CD4-positive, alpha-beta memory T cell (primary cell): ENCODE measurements around the gene HMGN3. TPM values are rescaled to one million over a fixed set of nuclear protein-coding genes. Genes with fewer than 3 reads are reported as not detected.
"Not testable (repeated sequence)": the region's sequence is repeated elsewhere in the genome, so short reads cannot be mapped to it uniquely, and the experiment has no call there.

Experiments
- CTCF ChIA-PET: fragments of 350-600 bp; sonication (Branson Sonifier 250); formaldehyde crosslinking; loops from one replicate; lab custom pipeline; 2021; ENCODE audit warnings: inconsistent platforms; ENCODE audit not compliant: partially characterized antibody; lab: Charles Lee
- POLR2A ChIA-PET: fragments of 350-600 bp; sonication (Branson Sonifier 250); formaldehyde crosslinking; loops from one replicate; lab custom pipeline; 2021; ENCODE audit not compliant: partially characterized antibody; lab: Charles Lee
- DNase-seq, 5 donors: peaks; one replicate each; pipeline versions ENCODE4 v3.0.0 to v3.0.0-alpha.2; 2020 to 2022; ENCODE audit warnings: mixed read lengths in 1 of 5
- H3K27ac ChIP-seq: one replicate; pipeline ENCODE4 v1.7.0; 2013; ENCODE audit warnings: low read depth, low read length
- H3K27me3 ChIP-seq: 2 replicates; pipeline ENCODE4 v1.7.0; 2013; ENCODE audit warnings: mild to moderate bottlenecking, low read length, moderate library complexity; ENCODE audit not compliant: insufficient read depth
- H3K36me3 ChIP-seq: 2 replicates; pipeline ENCODE4 v1.7.0; 2013; ENCODE audit warnings: mild to moderate bottlenecking, low read length, moderate library complexity; ENCODE audit not compliant: insufficient read depth
- H3K4me1 ChIP-seq: 2 replicates; pipeline ENCODE4 v1.7.0; 2013; ENCODE audit warnings: mild to moderate bottlenecking, low read length, moderate library complexity; ENCODE audit not compliant: insufficient read depth
- H3K4me3 ChIP-seq, 2 donors: one replicate each; pipeline ENCODE4 v1.7.0; 2013; ENCODE audit warnings: low read length in 2 of 2, mild to moderate bottlenecking in 1 of 2
- H3K9me3 ChIP-seq, 2 donors: one replicate each; pipeline ENCODE4 v1.7.0; 2013; ENCODE audit warnings: low read length in 2 of 2, control low read depth in 1 of 2; ENCODE audit not compliant: control insufficient read depth in 1 of 2
- H3K27ac Mint-ChIP-seq, 7 donors: one replicate each; pipeline ENCODE4 v1.8.0; 2020 to 2021; ENCODE audit warnings: mixed read lengths in 7 of 7, mild to moderate bottlenecking in 6 of 7, inconsistent platforms in 3 of 7, moderate library complexity in 3 of 7
- H3K27me3 Mint-ChIP-seq, 2 donors: one replicate each; pipeline ENCODE4 v1.8.0; 2020 to 2021; ENCODE audit warnings: mixed read lengths in 2 of 2
- H3K36me3 Mint-ChIP-seq, 2 donors: one replicate each; pipeline ENCODE4 v1.8.0; 2020 to 2021; ENCODE audit warnings: mixed read lengths in 2 of 2, inconsistent platforms in 1 of 2, mild to moderate bottlenecking in 1 of 2
- H3K4me1 Mint-ChIP-seq, 4 donors: one replicate each; pipeline ENCODE4 v1.8.0; 2020 to 2021; ENCODE audit warnings: mixed read lengths in 4 of 4, mild to moderate bottlenecking in 1 of 4
- H3K4me3 Mint-ChIP-seq, 8 donors: one replicate each; pipeline ENCODE4 v1.8.0; 2020 to 2021; ENCODE audit warnings: mixed read lengths in 8 of 8, mild to moderate bottlenecking in 7 of 8, moderate library complexity in 6 of 8, inconsistent platforms in 3 of 8
- H3K9me3 Mint-ChIP-seq, 8 donors: one replicate each; pipeline ENCODE4 v1.8.0; 2020 to 2021; ENCODE audit warnings: mixed read lengths in 8 of 8, mild to moderate bottlenecking in 5 of 8, inconsistent platforms in 3 of 8, moderate library complexity in 1 of 8
- intact Hi-C: fragments of 100-400 bp; cut with micrococcal nuclease; formaldehyde crosslinking; loops from one replicate; pipeline ENCODE4 v1.15.1; 2023
- polyA plus RNA-seq, 2 donors: library from polyadenylated mRNA; unstranded; fragments of 300-500 nt; fragmentation: Illumina TruSeq; gene quantifications; one replicate each; pipeline ENCODE4 v1.2.3, GENCODE V29; 2021
- total RNA-seq, 2 experiments: library from RNA; stranded (reverse); gene quantifications; one replicate each; pipeline ENCODE4 v1.2.3, GENCODE V29; 2021

Gene HMGN3
- total and polyA plus RNA-seq, 4 experiments from 2014 or later = 39.4 to 85.6 (median 57.8) TPM

DNA sequence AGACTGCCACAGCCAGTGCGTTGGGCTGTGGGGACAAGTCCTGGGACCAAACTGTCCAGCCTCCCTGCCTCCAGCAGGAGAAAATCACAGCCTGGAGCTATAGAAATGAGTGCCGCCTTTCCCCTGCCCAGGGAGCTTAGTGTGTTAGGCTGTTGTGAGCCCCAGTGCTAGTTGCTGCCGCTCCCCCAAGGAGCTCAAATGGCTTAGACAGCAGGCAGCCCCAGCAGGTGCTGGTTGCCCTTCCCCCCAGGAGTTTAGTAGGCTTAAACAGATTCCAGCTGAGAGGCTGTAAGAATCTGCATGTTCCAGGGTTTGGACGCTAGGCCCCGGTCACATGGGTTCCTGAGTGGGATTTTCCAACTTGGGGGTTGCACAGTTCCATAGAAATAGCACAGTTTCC, 27.2 kb upstream of the HMGN3 start:
- Histone ChIP-seq H3K4me3 (no peak overlapping the region), H3K9me3 (no peaks in the 10 kb centered on the region), H3K27me3 (no peaks in the 10 kb centered on the region), H3K36me3 (no peaks in the 10 kb centered on the region), H3K4me1 (no peaks in the 10 kb centered on the region), H3K27ac (no peak overlapping the region)
- H3K4me3 Mint-ChIP-seq = no peak overlapping the region
- no peaks in the 10 kb centered on the region for H3K4me1 Mint-ChIP-seq
- intact Hi-C loops = no loop called here
- ChIA-PET POLR2A (interaction anchor here (0.5 kb wide), 1 partner anchor 45 kb away, joined by 3 read pairs; no protein-coding TSS in a partner anchor), CTCF (interaction anchor here (1.7 kb wide), 1 partner anchor 9 kb away, joined by 3 read pairs; no protein-coding TSS in a partner anchor)
- peaks cover 2 to 3% of the 10 kb centered on the region in 2 donors for H3K36me3 Mint-ChIP-seq
- peaks cover 0 to 26% (median 18%) of the 10 kb centered on the region in 8 donors for H3K9me3 Mint-ChIP-seq
- H3K27me3 Mint-ChIP-seq = peaks cover 10 to 16% of the 10 kb centered on the region in 2 donors
- no peak for DNase-seq
- H3K27ac Mint-ChIP-seq = no peak overlapping the region

DNA sequence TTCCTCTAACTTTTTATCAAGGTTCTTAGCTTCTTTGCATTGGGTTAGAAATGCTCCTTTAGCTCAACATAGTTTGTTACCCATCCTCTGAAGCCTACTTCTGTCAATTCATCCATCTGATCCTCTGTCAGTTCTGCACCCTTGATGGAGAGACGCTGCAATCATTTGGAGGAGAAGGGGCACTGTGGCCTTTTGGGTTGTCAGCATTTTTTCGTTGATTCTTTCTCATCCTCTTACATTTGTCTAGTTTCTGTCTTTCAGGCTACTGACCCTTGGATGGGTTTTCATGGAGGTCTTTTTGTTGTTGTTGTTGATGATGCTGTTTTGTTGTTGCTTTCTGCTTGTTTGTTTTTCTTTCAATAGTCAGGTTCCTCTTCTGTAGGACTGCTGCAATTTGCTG, 26.3 kb upstream of the HMGN3 start:
- Mint-ChIP-seq H3K27me3 (peaks cover 10 to 13% of the 10 kb centered on the region in 2 donors), H3K4me3 (no peak overlapping the region), H3K36me3 (peaks cover 2 to 3% of the 10 kb centered on the region in 2 donors), H3K27ac (no peak overlapping the region), H3K9me3 (peaks cover 0 to 34% (median 22%) of the 10 kb centered on the region in 8 donors), H3K4me1 (no peaks in the 10 kb centered on the region)
- Histone ChIP-seq H3K4me1 (no peaks in the 10 kb centered on the region), H3K4me3 (no peak overlapping the region), H3K27ac (no peak overlapping the region), H3K36me3 (no peaks in the 10 kb centered on the region), H3K9me3 (no peaks in the 10 kb centered on the region), H3K27me3 (no peaks in the 10 kb centered on the region)
- intact Hi-C loops = no loop called here
- POLR2A ChIA-PET = no interaction called here
- CTCF ChIA-PET = no interaction called here
- DNase-seq = no peak

DNA sequence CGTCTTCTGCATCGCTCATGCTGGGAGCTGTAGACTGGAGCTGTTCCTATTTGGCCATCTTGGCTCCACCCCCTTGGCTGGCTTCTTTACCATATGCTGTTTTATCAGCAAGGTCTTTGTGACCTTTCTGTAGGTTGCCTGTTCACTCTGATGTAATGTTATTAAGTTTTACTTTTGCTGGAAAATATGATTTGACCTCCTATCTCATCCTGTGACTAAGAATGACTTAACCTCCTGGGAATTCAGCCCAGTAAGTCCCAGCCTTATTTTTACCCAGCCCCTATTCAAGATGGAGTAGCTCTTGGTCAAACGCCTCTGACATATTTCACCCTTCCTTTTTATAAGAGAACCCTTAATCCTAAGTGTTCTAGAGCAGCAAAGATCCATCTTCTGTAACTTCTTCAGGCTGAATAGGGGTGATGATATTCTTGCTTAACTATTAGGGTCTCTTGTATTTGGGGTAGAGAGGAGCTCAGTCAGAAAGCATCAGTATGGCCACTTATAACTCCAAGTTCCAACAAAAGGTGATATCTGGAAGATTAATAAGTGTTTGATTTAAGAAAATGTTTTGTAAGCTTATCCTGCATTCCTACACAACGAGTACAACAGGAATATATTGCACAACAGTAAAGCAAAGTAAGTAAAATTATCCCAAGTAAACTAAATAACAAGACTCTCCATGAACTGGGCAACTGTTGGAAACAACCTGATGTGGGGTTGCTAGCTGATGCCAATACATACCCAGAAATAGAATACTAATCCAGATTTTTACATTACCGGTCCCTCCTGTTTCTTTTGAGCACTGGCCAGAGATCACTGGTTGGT, 23.1 kb upstream of the HMGN3 start:
- no peaks in the 10 kb centered on the region for H3K9me3 ChIP-seq
- no peaks in the 10 kb centered on the region for H3K4me1 ChIP-seq
- Mint-ChIP-seq H3K9me3 (peaks cover 0 to 37% (median 26%) of the 10 kb centered on the region in 8 donors), H3K4me3 (no peak overlapping the region), H3K27ac (no peak overlapping the region), H3K27me3 (peaks cover 6 to 8% of the 10 kb centered on the region in 2 donors), H3K4me1 (no peaks in the 10 kb centered on the region), H3K36me3 (peaks cover 2 to 3% of the 10 kb centered on the region in 2 donors)
- no peak for DNase-seq
- ChIA-PET POLR2A (no interaction called here), CTCF (no interaction called here)
- no peak overlapping the region for H3K27ac ChIP-seq
- no peak overlapping the region for H3K4me3 ChIP-seq
- no peaks in the 10 kb centered on the region for H3K27me3 ChIP-seq
- intact Hi-C loops = no loop called here
- no peaks in the 10 kb centered on the region for H3K36me3 ChIP-seq

DNA sequence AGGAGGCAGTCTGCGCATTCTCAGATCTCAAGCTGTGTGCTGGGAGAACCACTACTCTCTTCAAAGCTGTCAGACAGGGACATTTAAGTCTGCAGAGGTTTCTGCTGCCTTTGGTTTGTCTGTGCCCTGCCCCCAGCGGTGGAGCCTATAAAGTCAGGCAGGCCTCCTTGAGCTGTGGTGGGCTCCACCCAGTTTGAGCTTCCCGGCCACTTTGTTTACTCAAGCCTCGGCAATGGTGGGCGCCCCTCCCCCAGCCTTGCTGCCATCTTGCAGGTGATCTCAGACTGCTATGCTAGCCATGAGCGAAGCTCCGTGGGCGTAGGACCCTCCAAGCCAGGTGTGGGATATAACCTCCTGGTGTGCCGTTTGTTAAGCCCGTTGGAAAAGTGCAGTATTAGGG, 22.3 kb upstream of the HMGN3 start:
- H3K4me3 Mint-ChIP-seq, intact Hi-C loops, H3K36me3 Mint-ChIP-seq, H3K9me3 ChIP-seq, H3K4me1 ChIP-seq, H3K36me3 ChIP-seq, H3K4me3 ChIP-seq, H3K27ac ChIP-seq, POLR2A ChIA-PET, DNase-seq, H3K27me3 ChIP-seq, CTCF ChIA-PET, H3K27ac Mint-ChIP-seq, H3K4me1 Mint-ChIP-seq, H3K27me3 Mint-ChIP-seq: not testable (repeated sequence)
- H3K9me3 Mint-ChIP-seq = peaks cover 0 to 37% (median 23%) of the 10 kb centered on the region in 8 donors

DNA sequence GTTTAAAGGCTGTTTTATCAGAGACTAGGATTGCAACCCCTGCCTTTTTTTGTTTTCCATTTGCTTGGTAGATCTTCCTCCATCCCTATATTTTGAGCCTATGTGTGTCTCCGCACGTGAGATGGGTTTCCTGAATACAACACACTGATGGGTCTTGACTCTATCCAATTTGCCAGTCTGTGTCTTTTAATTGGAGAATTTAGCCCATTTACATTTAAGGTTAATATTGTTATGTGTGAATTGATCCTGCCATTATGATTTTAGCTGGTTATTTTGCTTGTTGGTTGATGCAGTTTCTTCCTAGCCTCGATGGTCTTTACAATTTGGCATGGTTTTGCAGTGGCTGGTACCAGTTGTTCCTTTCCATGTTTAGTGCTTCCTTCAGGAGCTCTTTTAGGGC, 20.6 kb upstream of the HMGN3 start:
- intact Hi-C loops, H3K27ac Mint-ChIP-seq, H3K36me3 Mint-ChIP-seq, POLR2A ChIA-PET, DNase-seq, H3K9me3 ChIP-seq, H3K27me3 ChIP-seq, H3K4me1 ChIP-seq, H3K27ac ChIP-seq, H3K36me3 ChIP-seq, CTCF ChIA-PET, H3K4me1 Mint-ChIP-seq, H3K4me3 ChIP-seq, H3K27me3 Mint-ChIP-seq, H3K4me3 Mint-ChIP-seq: not testable (repeated sequence)
- H3K9me3 Mint-ChIP-seq = peaks cover 0 to 27% (median 16%) of the 10 kb centered on the region in 8 donors

DNA sequence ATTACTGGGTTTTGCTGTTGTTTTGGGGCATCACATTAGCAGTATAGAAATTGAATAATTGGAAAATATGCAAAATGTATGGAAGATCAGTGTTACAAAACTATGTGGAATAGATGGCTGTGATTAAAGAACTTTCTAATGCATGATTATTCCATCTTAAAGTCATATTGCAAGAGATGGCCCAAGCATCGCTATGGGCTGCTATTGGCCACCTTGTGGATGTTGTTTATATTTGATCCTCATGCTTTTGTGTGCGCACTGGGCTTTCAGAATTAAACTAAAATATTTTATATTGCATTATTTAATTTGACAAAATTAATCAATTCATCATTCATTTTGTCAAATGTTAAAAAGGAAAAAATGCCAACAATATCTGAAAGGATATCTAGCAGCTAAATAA, 16.1 kb upstream of the HMGN3 start:
- Mint-ChIP-seq H3K4me3 (no peak overlapping the region), H3K27ac (no peak overlapping the region), H3K4me1 (no peaks in the 10 kb centered on the region), H3K27me3 (peaks cover 0 to 2% of the 10 kb centered on the region in 2 donors), H3K36me3 (no peaks in the 10 kb centered on the region), H3K9me3 (peaks cover 0 to 8% (median 3%) of the 10 kb centered on the region in 8 donors)
- Histone ChIP-seq H3K4me3 (no peak overlapping the region), H3K27me3 (no peaks in the 10 kb centered on the region), H3K4me1 (no peaks in the 10 kb centered on the region), H3K9me3 (no peaks in the 10 kb centered on the region), H3K36me3 (no peaks in the 10 kb centered on the region), H3K27ac (no peak overlapping the region)
- CTCF ChIA-PET = no interaction called here
- POLR2A ChIA-PET = no interaction called here
- intact Hi-C loops = no loop called here
- DNase-seq = no peak

DNA sequence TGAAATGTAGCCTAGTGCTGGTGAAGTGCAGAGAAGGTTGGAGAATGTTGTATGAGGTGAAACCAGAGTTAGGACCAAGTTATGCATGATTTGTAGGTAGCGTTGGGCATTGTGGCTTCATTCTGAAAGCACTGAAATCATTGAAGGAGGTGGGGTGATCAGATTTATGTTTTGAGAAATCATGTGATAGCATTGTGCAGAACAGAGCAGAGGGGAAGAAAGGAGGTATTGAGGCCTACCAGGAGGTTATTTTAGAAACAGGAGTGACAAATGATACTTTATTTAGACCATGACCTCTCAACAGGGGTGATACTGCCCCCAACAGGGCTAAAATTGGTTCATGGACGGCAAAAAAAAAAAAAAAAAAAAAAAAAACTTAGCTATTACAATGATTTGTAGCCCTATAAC, 15.6 kb upstream of the HMGN3 start:
- H3K9me3 ChIP-seq = no peaks in the 10 kb centered on the region
- no peak overlapping the region for H3K4me3 ChIP-seq
- no peak overlapping the region for H3K4me3 Mint-ChIP-seq
- H3K27ac Mint-ChIP-seq = no peak overlapping the region
- peaks cover 0 to 3% of the 10 kb centered on the region in 2 donors for H3K27me3 Mint-ChIP-seq
- H3K4me1 Mint-ChIP-seq = no peaks in the 10 kb centered on the region
- peaks cover 0 to 6% (median 2%) of the 10 kb centered on the region in 8 donors for H3K9me3 Mint-ChIP-seq
- ChIA-PET CTCF (no interaction called here), POLR2A (no interaction called here)
- no peaks in the 10 kb centered on the region for H3K36me3 Mint-ChIP-seq
- H3K27ac ChIP-seq = no peak overlapping the region
- H3K36me3 ChIP-seq = no peaks in the 10 kb centered on the region
- peak in 4 of 5 donors; percentile 5 to 10 (median 8) for DNase-seq
- intact Hi-C loops = no loop called here
- no peaks in the 10 kb centered on the region for H3K27me3 ChIP-seq
- H3K4me1 ChIP-seq = no peaks in the 10 kb centered on the region
